ENCODE data around the gene STAP1.
A peak's percentile ranks its signal among the peaks of the same experiment; 100 is the strongest.
"Not testable (repeated sequence)": the region's sequence is repeated elsewhere in the genome, so short reads cannot be mapped to it uniquely, and the experiment has no call there.

STAP1 gene, protein sequence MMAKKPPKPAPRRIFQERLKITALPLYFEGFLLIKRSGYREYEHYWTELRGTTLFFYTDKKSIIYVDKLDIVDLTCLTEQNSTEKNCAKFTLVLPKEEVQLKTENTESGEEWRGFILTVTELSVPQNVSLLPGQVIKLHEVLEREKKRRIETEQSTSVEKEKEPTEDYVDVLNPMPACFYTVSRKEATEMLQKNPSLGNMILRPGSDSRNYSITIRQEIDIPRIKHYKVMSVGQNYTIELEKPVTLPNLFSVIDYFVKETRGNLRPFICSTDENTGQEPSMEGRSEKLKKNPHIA

DNA sequence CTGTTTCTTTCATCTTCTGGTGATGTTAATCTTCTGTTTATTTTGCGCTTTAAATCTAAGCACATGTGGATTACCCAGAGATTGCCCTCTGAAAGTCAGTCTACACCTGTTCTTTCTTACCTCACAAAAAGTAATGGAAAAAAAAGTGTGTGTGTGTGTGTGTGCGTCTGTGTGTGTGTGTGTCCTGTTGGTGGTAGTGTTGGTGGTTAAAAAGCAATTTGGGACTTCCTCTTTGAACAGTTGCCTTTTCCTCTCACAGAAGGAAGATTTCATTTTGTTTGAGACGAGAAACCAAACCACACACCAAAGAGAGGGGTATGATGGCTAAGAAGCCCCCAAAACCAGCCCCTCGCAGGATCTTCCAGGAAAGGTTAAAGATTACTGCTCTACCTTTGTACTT lies at the start of gene STAP1:
Gene STAP1, plus strand, starts transcription at position 235 of the 400 bp plus-strand sequence. Its CDS starts 83 bp downstream, at position 318.
- DNase-seq = no peak

DNA sequence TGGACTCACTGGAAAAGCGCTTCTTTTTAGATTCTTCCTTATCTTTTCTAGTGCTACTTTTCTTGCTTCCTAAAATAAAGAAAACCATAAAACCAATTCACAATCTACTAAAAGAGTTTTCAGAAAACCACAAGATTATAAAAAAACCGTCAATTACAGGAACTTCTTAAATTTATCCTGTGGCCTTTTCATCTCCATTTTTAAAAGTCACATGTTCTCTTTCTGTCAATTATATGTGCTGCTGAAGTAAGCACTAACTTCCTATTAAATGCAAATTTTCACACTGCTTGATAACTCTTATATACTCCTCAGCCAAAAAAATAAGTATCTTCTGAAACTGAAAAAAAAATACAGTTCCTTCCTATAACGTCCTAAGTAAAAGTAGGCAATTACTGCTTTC lies 46.0 kb upstream of the STAP1 start:
- DNase-seq = no peak

DNA sequence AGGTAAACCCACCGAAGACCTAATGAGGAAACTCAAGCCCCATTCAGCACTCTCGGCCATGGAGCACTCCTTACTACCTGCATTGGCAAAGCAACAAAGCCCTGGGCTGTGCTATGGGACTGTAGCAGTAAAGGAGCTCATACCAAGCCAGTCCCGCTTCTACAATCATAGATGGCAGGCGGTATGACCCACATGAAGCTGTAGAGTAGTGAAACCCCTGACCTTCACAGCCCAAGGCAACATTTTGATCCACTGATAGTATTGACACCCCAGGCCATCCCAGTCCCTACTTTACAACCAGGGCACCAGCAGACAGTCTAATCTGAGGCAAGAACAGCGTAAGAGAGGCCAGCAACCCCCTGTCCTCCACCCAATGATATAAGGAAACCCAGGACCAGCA lies 38.4 kb upstream of the STAP1 start:
- no peak for DNase-seq

DNA sequence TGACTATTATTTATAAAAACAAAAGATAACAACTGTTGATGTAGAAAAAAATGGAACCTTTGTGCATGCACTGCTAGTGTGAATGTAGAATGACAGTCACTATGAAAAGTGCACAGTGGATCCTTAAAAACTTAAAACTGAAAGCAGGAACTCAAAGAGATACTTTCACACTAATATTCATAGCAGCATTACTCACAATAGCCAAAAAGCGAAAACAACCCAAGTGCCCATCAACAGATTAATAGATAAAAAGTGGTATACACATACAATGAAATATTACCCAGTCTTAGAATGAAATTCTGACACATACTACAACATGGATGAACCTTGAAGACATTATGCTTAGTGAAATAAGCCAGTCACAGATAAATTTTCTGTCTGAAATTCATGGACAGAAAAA lies 37.0 kb upstream of the STAP1 start:
- no peak for DNase-seq

DNA sequence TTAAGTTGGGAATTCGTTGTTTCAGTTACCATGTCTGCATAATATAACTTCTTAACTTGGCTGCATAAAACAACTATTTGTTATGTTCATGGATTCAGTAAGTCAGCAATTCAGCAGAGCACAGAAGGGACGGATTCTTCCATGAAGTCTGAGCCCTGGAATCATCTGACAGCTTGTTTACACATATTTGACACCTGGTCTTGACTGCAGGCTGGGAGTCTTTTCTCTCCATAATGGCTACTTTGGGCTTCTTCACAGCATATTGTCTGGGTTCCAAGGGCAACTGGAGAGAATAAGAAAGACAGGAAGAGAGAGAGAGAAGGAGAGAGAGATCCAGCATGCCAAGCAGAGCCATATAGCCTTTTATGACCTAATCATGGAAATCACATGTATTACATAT lies 36.3 kb upstream of the STAP1 start:
- no peak for DNase-seq

DNA sequence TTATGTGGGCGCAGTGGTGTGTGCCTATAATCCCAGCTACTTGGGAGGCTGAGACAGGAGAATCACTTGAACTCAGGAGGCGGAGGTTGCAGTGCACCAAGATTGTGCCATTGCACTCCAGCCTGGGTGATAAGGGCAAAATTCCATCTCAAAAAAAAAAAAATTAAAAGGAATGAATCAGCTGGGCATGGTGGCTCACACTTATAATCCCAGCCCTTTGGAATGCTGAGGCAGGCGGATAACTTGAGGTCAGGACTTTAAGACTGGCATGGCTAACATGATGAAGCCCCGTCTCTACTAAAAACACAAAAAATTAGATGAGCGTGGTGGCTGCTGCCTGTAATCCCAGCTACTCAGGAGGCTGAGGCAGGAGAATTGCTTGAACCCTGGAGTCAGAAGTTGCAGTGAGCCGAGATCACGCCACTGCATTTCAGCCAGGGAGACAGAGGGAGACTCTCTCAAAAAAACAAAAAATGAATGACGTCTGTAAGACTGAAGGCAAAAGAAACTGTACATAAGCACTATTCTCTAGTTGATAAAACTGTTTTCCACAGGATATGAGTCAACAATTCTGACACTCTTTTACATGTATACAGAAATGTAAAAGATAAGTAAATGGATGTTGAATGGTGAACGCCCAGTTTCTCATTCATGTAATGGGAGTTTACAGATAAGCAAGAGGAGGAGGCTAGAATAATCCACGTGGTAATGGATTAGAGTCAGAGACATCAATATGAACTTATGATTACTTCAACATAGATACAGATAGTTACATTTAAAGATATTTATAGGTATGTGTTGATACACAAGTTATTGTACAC lies 35.5 kb upstream of the STAP1 start:
- DNase-seq = no peak

DNA sequence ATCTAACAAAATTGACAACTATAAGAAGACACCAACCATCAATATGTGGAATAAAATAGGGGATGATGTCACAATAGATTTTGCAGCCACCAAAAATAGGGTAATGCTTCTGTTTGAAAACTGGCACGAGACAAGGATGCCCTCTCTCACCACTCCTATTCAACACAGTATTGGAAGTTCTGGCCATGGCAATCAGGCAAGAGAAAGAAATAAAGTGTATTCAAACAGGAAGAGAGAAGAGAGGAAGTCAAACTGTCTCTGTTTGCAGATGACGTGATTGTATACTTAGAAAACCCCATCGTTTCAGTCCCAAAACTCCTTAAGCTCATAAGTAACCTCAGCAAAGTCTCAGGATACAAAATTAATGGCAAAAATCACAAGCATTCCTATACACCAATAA lies 34.4 kb upstream of the STAP1 start:
- not testable (repeated sequence) for DNase-seq

DNA sequence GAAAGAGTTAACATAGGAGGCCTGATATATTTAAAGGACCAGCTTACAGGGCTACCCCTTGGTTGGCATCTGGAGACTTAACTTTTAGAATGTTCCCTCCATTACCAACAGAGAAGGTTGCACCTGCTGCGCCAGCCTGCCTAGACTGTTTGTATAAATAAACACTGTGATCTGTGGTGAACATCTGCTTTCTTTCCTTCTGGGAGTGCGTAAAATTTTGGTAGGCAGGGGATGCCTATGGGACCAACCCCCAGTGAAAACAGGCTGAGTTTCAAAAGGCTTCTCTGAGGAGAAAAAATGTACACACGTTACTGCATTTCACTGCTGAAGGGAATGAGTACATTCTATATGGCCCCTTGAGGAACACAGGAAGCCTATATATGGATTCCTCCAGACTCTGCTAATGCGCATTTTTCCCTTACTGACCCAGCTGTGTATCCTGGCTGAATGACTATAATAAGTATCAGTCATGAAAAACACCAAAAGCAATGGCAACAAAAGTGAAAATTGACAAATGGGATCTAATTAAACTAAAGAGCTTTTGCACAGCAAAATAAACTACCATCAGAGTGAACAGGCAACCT lies 27.1 kb upstream of the STAP1 start:
- DNase-seq = no peak

DNA sequence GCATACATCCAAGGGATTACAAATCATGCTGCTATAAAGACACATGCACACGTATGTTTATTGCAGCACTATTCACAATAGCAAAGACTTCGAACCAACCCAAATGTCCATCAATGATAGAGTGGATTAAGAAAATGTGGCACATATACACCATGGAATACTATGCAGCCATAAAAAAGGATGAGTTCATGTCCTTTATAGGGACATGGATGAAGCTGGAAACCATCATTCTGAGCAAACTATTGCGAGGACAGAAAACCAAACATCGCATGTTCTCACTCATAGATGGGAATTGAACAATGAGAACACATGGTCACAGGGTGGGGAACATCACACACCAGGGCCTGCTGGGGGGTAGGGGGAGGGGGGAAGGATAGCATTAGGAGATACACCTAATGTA lies 26.1 kb upstream of the STAP1 start:
- not testable (repeated sequence) for DNase-seq

DNA sequence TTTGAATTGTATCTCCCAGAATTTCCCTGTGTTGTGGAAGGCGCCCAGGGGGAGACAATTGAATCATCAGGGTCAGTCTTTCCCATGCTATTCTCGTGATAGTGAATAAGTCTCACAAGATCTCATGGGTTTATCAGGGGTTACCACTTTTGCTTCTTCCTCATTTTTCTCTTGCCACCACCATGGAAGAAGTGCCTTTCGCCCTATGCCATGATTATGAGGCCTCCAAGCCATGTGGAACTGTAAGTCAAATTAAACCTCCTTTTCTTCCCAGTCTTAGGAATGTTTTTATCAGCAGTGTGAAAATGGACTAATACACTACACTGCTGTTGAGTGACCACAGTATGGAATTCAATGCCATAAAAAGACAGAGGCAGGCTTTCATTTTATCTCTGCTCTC lies 25.4 kb upstream of the STAP1 start:
- DNase-seq = no peak

DNA sequence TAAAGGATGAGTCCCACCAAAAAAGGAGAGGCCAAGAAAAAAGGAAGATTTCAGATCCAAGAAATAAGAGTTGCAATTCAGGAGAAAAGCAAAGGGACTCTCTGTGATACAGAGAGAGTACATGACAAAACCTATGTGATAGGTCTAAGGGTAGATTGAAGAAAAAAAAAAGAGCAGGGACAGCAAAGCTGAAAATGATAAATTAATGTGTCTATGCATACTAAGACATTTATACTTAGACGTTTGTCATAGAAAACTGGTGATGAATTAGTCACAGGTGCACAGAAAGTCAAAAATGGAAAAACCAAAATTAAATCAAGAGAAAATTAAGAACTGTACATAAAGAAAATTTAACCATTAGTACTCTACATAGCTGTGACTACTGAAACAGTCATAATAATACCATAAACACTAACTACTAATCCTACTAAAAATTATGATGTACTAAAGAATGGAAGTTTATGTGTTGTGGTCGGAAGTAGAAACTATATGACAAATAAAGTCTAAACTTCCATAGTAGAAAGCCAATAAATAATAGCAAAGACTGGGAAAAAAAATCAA lies 23.2 kb upstream of the STAP1 start:
- no peak for DNase-seq

DNA sequence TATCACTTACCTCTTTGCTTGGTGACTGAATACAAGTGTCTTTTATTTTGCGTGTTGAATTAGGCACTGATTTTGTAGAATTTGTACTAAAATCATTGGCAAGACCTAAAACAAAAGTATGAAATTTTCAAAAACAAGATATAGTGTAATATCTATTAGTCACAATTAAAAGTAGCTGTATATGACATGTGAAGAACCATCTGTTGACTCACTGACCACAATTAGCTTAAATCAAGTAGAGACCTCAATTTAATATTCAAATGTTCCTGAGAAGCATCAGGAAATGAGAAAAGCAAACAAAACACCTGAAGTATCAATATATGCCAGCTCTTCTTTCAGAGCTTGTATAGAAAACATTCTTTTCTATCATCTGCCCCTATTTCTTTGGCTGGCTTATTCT lies 18.7 kb upstream of the STAP1 start:
- no peak for DNase-seq

DNA sequence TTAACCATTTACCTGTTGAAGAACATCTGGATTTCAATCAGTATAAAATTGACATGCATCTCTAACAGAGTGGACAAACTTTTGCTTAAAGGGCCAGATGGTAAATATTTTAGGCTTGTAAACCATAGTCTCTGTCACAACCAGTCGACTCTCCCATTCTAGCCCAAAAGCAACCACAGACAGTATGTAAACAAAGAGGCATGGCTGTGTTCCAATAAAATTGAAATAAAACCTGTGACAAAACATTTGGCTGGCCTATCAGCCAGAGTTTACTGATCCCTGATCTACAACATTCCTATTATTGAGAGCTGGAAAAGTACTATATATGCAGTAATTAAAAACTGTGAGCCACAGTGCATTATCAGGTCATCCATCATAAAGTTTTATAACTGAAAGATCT lies 16.5 kb upstream of the STAP1 start:
- no peak for DNase-seq

DNA sequence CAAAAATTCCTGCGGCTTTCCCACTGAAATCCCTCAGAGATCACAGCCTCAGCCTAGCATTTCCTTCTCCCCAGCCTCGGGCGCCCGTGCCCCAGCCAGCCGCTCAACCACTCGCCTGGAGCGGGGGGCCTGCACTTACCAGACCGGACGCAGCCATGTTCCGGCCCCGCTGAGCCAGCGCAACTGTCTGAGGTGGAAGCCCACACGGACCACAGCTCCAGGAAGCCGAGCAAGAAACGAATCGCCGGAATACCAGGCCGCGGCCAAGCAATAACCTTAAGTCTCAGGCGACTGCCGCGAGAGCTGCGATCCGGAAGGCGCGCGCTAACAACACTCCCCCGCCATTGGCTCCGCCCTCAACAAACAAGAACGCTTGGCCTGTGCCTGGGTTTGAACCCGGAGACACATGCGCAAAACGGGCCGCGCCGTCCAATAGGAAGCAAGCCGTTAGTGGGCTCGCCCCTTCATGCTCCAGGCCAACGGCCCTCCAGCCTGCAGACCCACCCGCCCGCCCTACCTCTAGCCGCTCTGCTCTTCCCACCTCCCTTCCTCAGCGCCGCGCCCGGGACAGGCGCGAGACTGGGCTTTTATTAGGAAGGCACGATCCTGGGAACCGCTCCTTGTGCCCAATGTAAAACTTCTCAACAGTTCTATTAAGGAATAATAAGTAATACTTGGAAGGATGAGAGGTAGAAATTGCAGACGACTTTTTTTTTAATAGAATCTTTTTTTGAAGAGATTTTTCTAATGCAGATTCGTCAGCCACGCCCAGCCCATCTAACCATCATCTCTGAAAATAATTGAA lies 13.1 kb upstream of the STAP1 start, which contains the start of gene CENPC:
Gene CENPC, minus strand, starts transcription at position 305 of the 805 bp plus-strand sequence. Its CDS starts 148 bp downstream, at position 157.
- peak; percentile 94 for DNase-seq

DNA sequence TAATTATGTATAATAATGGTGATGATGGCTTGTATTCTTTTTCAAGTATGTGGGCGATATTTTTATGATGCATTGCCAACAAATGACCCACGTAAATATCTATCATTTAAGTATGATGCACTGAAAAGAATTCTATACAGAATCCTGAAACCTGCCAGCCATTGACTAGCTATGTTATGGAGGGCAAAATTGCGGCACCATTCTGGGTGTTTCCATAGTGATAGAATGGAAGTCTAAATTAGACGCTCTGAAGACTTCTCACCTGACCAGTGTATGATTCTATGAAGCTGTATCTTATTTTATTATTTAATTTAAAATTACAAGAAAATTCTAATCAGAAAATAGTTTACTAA lies 12.5 kb upstream of the STAP1 start:
- DNase-seq = no peak

DNA sequence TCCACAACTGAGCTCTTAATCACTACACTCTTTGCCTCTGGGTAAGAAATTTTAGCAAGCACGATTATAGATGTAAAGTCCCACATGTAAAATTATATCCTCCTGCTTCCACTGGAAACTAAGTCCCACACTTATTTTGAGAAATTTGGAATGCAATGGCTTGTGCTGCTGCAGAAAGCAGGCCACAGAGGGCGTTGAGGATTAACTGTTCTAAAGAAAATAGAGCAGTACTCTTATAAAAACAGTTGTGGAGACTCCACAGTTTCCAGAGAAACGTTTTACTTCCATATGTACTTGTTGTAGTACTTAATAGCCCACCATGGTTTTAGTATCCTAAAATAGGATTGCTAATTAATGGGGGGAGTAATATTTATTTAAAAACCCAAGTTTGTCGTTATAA lies 11.6 kb upstream of the STAP1 start:
- no peak for DNase-seq

DNA sequence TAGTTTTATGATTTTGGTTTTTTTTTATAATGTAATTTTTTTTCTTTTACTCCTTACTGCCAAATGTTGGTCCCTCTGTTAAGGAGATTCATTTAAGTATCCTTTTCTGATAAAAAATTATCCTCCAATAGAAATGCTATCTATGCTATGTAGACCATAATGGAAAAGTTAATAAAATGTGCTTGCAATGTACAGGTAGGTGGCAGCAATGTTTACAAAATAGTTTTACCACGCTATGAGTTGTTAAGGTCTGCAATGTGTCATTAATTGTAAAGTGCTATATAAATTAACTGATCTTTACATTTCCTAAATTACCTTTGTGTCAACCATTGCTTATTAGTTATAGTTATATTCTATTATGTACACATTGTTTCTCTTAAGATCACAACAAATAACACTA lies 9.4 kb upstream of the STAP1 start:
- DNase-seq = no peak

DNA sequence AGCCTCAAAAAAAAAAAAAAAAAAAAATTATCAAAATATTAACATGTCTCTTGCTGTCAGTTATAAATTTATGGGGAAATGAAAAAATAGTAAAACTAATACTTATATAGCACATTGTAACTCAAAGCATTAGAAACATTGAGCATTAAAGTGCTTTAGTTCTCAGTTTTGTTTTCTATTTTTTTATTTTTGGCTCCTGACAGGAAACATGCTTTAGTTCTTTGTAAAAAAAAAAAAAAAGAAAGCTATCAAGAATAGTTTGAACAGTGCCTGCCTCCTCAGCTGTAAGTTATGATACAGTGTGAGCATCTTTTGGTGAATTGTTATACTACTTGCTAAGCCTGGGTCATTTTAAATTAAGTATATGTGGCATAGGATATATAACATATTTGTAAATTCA lies 8.1 kb upstream of the STAP1 start:
- DNase-seq = no peak

DNA sequence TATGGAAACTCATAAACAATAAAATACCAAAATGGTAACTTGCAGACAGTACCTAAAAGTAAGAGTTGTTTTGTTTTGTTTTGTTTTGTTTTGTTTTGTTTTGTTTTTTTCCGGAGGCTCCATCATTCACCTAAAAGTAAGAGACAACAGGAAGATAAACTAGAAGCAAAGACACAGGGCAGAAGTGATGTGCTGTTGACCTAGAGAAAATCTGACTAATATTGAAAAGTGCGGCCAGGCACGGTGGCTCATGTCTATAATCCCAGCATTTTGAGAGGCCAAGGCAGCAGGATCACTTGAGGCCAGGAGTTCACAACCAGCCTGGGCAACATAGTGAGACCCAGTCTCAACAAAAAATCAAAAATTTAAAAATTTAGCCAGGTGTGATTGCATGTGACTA lies 7.7 kb upstream of the STAP1 start:
- no peak for DNase-seq

DNA sequence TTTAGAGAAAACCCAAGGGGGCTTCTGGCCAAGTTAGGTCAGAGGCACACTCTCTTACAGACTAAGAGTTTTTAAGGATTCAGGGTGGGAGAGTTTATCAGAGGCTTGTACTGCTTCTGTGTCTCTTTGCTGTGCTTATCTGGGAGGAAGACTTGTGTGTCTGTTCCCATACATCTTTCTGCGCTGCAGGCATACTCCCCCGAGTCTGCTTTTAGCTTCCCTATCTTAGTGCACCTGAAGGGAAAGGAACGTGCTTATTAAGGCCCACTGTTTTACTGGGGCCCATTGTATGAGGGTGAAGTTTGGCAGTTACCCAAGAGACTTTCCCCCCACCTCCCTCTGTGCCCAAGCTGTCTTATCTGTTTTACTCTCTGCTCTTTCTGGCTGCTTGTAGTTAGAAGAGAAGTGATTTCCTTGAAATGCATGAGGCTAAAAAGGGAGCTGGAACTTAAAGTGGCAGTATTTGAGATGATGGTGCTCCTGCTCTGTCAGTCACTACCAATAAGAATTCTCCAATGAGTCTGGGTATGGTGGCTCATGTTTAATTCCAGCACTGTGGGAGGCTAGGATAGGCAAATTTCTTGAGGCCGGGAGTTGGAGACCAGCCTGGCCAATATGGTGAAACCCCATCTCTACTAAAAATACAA lies 6.3 kb upstream of the STAP1 start:
- not testable (repeated sequence) for DNase-seq

DNA sequence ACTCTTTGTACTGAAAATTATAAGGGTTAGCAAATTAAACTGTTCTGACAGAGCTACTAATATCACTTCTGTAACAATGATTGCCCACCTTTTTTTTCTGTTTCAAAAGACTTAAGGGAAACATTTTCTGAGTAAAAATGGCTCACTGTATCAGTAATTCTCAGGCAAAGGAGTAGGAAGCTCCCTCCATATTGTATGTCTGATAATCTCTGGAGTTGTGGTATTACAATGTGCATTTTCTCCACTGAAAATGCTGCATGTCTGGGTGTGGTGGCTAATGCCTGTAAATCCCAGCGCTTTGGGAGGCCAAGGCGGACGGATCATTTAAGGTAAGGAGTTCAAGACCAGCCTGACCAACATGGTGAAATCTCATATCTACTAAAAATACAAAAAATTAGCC lies 4.4 kb upstream of the STAP1 start:
- DNase-seq = no peak

DNA sequence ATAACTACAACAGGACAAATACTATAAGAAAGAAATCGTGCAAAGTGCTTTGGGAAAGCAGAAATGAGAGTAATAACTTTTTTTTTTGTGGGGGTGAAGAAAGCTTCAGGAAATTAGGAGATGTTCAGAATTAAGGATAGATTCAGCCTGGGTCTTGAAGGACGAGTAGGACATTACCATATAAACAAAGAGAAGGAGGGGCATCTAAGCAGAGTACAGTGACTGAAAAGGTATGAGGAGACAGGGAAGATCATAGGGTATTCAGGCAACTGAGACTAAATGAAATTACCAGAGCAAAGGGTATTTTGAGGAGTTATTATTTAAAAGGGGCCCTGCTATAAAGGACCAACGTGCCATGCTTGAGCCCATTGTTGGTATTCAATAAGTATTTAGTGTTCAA lies 3.1 kb upstream of the STAP1 start:
- DNase-seq = no peak

Data from activated CD8-positive, alpha-beta memory T cell treated with anti-CD3 and anti-CD28 coated beads for 24 hours (primary cell).